ENCODE data around the gene NDFIP2.

The NDFIP2 gene

GRCh38 chr13:79527698-79528097 lies 46.7 kb downstream of the NDFIP2 start:
- TF ChIP-seq POLR2A (IDR thresholded peaks at IDR 0.05; ENCODE audit: extremely low read depth, insufficient read length): no peak
- H3K4me3 ChIP-seq (ENCODE audit: low read depth, low read length): no peak overlapping the region
- no peak for DNase-seq (ENCODE audit: low read depth)

GRCh38 chr13:79528356-79528755 lies 47.4 kb downstream of the NDFIP2 start:
- TF ChIP-seq MAX (IDR thresholded peaks at IDR 0.05; ENCODE audit: low read depth, low read length): no peak
- TF ChIP-seq CTCF (IDR thresholded peaks at IDR 0.05; ENCODE audit: low read depth, low read length): no peak
- TF ChIP-seq MYC (IDR thresholded peaks at IDR 0.05; ENCODE audit: low read depth, low read length): no peak
- TF ChIP-seq POLR2A (IDR thresholded peaks at IDR 0.05; ENCODE audit: extremely low read depth, insufficient read length): no peak

GRCh38 chr13:79528759-79529191 lies 47.8 kb downstream of the NDFIP2 start:
- TF ChIP-seq MYC (IDR thresholded peaks at IDR 0.05; ENCODE audit: low read depth, low read length) (no peak), MAX (IDR thresholded peaks at IDR 0.05; ENCODE audit: low read depth, low read length) (no peak)
- DNase-seq (ENCODE audit: low read depth): no peak
- H3K4me3 ChIP-seq (ENCODE audit: low read depth, low read length): no peak overlapping the region

More at GRCh38 chr13:79528356-79528755, 47.4 kb downstream of the NDFIP2 start:
- no peak overlapping the region for H3K4me3 ChIP-seq (ENCODE audit: low read depth, low read length)
- DNase-seq (ENCODE audit: low read depth): no peak

- no peak for DNase-seq (ENCODE audit: low read depth)
- TF ChIP-seq MYC (IDR thresholded peaks at IDR 0.05; ENCODE audit: low read depth, low read length) (no peak), MAX (IDR thresholded peaks at IDR 0.05; ENCODE audit: low read depth, low read length) (no peak), CTCF (IDR thresholded peaks at IDR 0.05; ENCODE audit: low read depth, low read length) (no peak), POLR2A (IDR thresholded peaks at IDR 0.05; ENCODE audit: extremely low read depth, insufficient read length) (no peak)
Measured at GRCh38 chr13:79529817-79530216, 48.9 kb downstream of the NDFIP2 start.

GRCh38 chr13:79530270-79530669 lies 49.3 kb downstream of the NDFIP2 start:
- no peak overlapping the region for H3K4me3 ChIP-seq (ENCODE audit: low read depth, low read length)
- DNase-seq (ENCODE audit: low read depth): no peak
- TF ChIP-seq CTCF (IDR thresholded peaks at IDR 0.05; ENCODE audit: low read depth, low read length) (no peak), MAX (IDR thresholded peaks at IDR 0.05; ENCODE audit: low read depth, low read length) (no peak), MYC (IDR thresholded peaks at IDR 0.05; ENCODE audit: low read depth, low read length) (no peak), POLR2A (IDR thresholded peaks at IDR 0.05; ENCODE audit: extremely low read depth, insufficient read length) (no peak)

More at GRCh38 chr13:79529817-79530216, 48.9 kb downstream of the NDFIP2 start:
- H3K4me3 ChIP-seq (ENCODE audit: low read depth, low read length): no peak overlapping the region

- H3K4me3 ChIP-seq (ENCODE audit: low read depth, low read length): no peak overlapping the region
- no peak for TF ChIP-seq MAX (IDR thresholded peaks at IDR 0.05; ENCODE audit: low read depth, low read length)
- no peak for TF ChIP-seq CTCF (IDR thresholded peaks at IDR 0.05; ENCODE audit: low read depth, low read length)
- no peak for TF ChIP-seq MYC (IDR thresholded peaks at IDR 0.05; ENCODE audit: low read depth, low read length)
- TF ChIP-seq POLR2A (IDR thresholded peaks at IDR 0.05; ENCODE audit: extremely low read depth, insufficient read length): no peak
- no peak for DNase-seq (ENCODE audit: low read depth)
Measured at GRCh38 chr13:79531542-79532254, 50.7 kb downstream of the NDFIP2 start.
